NCI-H1092 treated with DMSO at 0.1 percent for 48 hours (cell line): ENCODE results near the gene ITGB3.

ENCODE experiments used
- DNase-seq: peaks from one replicate; lab custom pipeline; 2025; lab: John Stamatoyannopoulos, UW

The ITGB3 gene

DNA sequence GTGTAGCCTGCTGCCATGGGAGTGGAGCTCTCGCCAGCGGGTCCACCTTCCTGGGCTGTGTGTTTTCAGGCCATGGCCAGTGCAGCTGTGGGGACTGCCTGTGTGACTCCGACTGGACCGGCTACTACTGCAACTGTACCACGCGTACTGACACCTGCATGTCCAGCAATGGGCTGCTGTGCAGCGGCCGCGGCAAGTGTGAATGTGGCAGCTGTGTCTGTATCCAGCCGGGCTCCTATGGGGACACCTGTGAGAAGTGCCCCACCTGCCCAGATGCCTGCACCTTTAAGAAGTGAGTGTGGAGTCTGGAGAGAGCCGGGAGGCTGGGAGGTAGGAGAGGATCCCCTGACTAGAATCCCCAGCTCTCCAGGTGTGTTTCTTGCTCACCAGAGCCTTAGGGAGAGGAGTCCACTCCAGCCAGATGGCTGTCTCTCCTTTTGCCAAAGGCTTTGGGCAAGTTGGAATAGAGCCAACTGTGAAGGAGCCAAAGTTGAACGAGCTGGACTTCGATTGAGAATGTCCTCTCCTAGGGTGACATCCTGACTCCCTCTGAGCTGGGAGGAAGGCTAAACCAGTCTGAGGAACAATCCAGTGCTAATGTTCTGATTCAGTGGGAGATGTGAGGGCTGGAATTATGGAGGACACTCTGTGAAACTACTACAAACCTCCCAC, 45.7 kb downstream of the ITGB3 start:
- no peak for DNase-seq

DNA sequence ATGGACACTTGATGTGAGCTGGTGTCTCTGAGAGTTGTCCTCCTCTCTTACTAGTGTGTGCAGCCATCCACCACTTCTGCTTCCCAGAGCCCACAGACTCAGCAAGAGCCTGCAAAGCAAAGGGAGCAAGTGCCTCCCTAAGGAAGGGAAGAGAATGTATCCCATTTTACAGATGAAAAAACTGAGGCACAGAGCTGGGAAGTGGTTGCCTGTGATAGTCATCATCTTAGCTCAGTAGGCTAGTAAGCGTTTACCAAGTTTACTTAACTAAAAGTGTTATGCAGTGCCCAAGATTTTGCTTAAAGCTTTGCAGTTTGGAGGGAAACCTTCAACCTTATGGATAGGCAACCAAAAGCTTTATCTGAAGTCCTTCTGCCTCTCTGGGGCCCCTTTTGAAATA, 47.1 kb downstream of the ITGB3 start:
- no peak for DNase-seq

DNA sequence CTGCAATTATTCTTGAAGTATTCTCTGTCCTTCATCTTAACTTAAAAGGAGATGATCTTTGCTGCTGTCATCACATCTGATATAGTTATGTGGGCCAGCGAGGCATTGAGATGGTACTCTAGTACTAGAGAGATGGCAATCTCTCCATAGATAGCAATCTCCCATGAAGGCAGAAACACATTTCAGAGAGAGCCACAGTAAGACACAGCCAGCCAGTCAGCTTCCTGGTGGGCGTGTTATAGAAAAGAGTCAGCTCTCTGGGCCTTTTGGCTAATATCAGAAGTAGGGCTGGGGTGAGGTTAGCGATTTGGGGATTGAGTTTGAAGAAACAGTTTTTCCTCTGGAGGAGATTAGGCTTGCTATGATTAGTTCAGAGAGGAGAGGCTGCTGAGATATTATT, 47.5 kb downstream of the ITGB3 start:
- DNase-seq: no peak

DNA sequence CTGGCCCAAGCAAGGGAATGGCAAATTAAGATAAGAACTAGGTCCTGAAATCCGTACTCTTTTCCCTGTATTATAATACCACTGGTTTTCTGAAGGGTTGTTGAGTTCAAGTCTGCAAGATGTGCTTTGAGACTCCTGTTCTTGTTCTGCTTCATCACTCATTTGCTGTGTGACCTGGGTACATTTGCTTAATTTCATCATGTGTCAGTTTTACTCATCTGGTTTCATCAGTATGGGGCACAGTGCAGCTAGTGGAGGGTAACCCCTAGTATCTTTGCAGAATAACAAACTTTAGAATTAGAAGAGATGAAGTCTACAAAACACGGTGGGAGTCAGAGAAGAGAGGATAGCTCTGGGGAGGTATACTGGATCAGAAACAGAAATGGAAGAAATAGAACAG, 48.2 kb downstream of the ITGB3 start:
- DNase-seq: no peak

DNA sequence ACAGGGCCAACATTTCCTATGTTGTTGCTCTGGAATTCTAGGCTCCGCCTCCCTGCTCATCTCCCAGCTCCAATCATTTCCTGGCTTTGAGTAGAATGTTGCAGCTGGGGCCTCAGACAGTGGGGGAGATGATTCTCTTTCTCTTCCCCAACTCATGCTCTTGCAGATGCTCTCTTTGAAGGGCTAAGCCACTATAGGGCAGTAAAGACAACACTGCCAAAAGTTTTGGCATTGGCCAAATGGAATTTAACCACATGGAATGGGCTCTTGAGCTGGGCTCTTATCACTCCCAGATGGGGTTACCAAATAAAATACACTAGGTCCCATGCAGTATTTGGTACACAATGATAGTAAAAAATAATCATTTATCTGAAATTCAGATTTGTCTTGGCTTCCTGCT, 50.6 kb downstream of the ITGB3 start:
- no peak for DNase-seq

DNA sequence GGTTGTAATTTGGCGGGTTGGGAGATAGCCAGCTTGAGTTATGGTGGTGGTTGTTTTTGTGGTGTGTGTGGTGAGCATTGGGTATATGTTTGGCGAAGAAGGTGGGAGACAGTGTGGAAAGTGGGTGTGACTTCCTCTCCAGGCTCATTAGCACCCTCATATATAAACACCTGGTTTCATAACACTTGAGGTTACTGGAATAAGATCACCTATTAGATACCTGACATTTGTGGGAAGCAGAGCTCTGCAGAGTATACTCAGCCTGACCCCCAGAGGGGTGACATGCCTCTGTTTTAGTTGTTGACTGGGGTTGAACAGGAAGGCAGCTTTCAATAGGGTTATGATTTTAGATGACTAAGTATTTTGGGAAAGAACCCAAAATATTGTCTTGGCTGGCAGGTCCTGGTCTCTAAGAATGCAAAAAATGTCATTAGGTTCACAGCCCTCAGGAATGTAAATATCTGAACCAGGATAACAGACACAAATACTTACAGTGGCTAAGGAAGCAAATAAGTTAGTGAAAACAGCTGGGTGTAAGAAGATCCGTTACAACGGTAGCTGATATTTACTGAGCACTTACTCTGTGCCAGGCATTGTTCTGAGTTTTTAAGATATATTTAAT, 51.8 kb downstream of the ITGB3 start:
- DNase-seq: no peak

DNA sequence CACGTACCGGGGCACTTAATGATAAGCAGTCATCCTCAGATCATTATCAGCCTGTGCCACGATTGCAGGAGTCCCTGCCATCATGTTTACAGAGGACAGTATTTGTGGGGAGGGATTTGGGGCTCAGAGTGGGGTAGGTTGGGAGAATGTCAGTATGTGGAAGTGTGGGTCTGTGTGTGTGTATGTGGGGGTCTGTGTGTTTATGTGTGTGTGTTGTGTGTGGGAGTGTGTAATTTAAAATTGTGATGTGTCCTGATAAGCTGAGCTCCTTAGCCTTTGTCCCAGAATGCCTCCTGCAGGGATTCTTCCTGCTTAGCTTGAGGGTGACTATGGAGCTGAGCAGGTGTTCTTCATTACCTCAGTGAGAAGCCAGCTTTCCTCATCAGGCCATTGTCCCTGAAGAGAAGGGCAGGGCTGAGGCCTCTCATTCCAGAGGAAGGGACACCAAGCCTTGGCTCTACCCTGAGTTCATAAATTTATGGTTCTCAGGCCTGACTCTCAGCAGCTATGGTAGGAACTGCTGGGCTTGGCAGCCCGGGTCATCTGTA, 56.6 kb downstream of the ITGB3 start:
- no peak for DNase-seq

DNA sequence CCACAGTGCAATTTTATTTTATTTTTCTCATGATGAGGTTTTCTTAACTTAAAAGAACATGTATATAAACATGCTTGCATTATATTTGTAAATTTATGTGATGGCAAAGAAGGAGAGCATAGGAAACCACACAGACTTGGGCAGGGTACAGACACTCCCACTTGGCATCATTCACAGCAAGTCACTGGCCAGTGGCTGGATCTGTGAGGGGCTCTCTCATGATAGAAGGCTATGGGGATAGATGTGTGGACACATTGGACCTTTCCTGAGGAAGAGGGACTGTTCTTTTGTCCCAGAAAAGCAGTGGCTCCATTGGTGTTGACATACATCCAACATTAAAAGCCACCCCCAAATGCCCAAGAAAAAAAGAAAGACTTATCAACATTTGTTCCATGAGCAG, 57.8 kb downstream of the ITGB3 start:
- no peak for DNase-seq

DNA sequence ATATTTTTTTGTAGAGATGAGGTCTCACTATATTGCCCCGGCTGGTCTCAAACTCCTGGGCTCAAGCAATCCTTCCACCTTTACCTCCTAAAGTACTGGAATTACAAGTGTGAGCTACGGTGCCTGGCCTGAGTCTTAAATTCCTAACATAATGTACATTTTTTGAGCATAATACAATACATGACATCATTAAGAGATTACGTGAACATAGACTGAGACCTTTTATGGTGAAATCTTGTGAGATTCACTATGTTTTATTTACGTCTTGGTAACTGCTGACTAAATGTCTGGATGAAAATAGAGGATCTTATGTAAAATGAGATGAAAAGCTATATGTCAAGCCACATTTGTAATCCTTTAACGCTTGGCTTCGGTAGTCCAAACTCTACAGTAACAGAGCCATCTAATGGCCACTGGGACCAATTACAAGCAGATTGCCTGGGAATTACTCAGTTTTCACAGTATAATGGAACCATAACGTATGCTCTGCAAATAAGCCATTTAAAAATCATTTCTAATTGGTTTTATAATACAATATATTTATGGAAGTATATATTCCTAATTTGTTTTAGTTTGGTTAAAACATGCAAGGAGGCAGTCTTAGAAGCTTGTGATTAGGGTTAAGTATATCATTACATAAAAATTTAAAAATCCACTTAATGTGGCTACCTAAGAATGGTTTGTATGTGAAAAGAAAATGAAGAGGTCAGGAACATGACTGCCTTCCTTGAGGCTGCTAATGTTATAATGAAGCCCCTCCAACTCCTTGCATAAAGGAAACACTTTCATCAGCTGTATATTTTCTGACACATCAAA, 62.0 kb downstream of the ITGB3 start:
- DNase-seq: peak; percentile 54

DNA sequence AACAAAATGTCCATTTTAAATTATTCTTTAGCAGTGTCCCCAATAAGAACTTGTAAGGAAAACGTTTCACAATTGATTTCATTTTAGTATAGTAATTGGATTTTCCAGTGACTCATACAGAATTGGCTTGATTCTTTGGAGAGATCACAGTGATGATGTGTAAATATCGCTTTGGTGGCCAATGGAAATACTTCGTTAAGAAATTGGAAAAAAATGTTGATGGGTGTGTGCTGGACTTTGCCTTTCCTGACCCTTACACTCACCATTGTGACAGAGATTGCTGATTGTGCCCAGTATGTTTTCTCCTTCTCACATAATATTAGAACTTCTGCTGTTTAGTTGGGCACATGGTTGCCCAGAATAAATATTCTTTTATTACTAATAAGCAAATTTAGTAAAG, 62.7 kb downstream of the ITGB3 start:
- DNase-seq: no peak

DNA sequence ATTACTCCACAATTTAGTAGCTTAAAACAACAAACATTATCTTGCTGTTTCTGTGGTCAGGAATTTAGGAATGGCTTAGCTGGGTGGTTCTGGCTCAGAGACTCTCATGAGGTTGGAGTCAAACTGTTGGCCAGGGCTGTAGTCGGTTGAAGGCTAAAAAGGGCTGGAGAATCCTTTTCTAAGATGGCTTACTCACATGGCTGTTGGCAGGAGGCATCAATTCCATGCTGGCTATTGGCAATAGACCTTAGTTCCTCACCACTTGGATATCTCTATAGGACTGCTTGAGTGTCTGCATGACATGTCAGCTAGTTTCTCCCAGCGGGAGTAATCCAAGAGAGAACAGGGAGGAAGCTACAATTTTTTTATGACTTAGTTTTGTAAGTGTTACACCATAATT, 63.5 kb downstream of the ITGB3 start:
- DNase-seq: no peak

DNA sequence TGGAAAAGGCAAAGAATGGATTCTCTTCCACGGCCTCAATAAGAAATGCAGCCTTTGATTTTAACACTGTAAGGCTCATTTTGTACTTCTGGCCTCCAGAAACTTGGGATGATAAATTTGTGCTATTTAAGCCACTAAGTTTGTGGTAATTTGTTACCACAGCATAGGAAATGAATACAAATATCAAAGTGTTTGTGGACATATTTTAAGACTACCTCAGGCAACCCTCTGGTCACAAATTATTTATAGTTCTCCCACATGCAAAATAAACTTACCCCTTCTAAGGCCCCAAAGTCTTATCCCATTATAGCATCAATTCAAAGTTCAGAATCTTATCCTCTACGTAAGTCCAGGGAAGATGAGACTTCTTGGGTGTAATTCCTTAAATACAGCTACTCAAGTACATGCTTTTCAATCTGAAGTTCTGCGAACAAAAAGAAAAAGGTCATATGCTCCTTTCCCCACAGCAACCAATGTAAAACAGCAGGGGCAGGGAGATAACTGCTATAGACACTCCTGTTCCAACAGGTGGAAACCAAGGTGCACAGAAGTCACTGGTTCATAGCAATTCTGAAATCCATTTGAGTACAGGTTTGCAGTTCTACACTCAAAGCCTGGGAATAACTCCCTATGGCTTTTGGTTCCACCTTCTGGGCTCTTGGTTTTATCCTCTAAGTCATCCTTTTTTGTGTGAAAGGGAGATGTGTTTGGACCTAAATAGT, 64.7 kb downstream of the ITGB3 start:
- DNase-seq: no peak

DNA sequence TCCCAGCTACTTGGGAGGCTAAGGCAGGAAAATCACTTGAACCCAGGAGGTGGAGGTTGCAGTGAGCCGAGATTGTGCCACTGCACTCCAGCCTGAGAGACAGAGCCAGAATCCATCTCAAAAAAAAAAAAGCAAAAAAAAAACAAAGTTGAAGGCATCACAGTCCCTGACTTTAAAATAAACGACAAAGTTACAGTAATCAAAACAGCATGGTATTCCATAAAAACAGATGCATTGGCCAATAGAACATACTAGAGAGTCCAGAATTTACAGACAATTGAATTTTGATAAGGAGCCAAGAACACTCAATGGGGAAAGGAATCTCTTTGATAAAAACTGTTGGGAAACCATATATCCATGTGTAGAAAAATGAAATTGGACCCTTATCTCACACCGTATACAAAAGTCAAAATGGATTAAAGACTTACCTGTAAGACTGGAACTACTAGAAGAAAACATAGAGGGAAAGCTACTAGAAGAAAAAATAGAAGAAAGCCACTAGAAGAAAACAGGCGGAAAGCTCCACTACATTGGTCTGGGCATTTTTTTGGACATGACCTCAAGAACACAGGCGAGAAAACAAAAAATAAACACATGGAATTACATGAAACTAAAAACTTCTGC, 67.4 kb downstream of the ITGB3 start:
- no peak for DNase-seq

DNA sequence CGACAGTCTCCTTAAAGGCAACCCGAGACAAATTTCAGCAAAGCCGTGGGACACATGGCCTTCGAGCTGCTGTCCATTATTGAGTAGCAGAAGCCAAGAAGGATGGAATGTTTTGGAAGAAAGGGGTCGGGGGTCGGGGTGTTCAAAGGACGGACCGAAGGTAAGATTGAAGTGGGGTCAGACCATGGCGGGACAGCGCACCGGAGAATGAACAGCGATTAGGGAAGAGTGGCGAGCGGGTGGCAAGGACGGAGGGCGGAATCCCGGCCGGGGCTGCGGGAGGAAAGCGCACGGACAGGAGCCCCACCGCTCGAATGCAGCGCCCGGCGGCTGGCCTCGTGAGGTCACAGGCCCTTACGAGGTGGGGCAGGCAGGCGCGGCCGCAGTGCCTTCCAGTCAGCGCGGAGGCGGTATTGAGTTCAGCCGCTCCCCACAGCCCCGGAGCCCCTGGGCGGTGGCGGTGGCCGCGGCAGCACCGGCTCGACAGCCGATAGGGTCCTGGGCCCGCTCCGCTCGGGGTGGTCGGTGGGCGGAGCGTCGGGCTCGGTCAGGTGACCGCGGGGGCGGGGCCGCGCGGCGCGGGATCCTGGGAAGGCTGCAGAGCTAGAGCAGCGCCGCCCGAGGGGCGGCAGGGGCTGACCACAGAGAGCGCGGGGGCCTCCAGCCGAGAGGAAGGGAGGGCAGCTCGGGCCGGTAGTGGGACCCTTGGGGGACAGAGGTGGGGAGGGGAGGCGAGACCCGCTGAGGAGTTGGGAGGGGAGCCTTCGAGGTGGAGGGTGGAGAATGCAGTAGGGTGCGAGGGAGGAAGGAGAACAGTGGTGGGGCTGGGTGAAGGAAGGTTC, 70.0 kb downstream of the ITGB3 start, which contains the start of gene EFCAB13:
EFCAB13 (plus strand) TSS at position 574 of the 842 bp plus-strand sequence. CDS start 4,399 bp downstream, outside the sequence.
- peak; percentile 90 for DNase-seq

DNA sequence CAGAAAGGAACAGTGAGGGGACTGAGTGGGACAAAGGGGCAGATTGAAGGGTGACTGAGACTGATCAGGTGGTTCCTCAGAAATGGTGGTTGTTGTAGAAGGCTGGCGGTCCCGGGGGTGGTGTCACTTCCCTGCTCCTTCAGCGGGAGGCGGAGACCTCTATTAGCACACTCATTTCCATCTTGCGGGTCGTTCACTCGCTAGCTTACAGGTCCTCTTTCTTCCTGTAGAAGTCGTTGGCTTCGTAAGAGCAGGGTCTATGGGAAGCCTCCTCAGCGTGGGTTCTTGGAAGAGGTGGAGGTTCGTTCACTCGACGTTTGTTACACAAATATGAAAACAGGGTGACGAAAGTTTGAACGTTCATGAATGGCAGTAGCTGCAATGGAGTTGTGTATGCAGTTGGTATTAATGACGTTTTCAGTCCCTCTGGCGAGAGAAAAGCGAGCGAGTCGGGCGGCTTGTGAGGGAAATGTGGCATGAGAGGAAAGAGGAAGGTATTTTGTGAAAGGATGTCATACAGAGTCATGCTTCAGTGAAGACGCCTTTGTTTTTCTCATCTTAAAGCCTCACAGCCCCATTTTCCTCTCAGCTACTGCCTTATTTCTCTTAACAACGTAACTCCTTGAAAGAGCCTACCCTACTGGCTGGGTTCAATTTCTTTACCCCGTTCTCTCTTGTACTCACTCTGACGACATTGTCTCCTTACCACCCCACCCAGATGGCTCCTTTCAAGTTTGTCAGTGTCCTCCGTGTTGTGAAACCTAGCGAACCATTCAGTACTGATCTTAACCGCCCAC, 70.8 kb downstream of the ITGB3 start:
- peak; percentile 60 for DNase-seq

DNA sequence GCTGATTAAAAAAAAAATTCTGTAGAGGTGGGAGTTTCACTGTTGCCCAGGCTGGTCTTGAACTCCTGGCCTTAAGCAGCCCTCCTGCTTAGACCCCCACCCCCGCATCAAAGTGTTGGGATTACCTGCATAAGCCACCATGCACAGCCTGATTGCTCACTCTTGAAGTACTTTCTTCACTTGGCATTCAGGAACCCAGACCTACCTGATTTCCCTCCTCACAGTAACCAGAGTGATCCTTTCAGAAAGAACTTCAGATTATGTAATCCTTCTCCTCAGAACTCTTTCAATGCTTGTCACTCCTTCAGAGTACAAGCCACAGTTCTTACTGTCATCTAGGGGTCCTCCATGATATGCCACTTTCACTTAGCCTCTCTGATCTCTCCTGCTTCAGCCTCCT, 71.5 kb downstream of the ITGB3 start:
- no peak for DNase-seq

DNA sequence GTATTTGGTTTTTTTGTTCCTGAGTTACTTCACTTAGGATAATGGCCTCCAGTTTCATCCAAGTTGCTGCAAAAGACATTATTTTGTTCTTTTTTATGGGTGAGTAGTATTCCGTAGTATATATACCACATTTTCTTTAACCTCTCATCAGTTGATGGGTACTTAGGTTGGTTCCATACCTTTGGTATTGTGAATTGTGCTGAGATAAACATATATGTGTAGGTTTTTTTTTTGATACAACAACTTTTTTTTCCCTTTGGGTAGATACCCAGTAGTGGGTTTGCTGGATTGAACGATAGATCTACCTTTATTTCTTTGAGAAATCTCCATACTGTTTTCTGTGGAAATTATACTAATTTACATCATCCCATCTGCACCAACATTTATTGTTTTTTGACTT, 76.9 kb downstream of the ITGB3 start:
- DNase-seq: no peak

DNA sequence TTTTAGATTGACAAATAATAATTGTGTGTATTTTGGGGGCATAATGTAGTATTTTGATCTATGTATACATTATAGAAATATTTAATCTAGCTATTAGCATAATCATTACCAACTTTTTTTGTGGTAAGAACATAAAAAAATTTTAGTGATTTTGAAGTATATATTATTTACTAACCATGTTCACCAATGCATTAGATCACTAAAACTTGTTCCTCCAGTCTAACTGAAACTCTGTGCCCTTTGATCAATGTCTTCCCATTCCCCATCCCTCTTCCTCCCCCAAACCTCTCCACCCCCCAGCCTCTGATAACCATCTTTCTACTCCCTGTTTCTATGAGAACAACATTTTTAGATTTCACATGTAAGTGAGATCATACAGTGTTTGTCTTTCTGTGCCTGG, 78.7 kb downstream of the ITGB3 start:
- DNase-seq: no peak

DNA sequence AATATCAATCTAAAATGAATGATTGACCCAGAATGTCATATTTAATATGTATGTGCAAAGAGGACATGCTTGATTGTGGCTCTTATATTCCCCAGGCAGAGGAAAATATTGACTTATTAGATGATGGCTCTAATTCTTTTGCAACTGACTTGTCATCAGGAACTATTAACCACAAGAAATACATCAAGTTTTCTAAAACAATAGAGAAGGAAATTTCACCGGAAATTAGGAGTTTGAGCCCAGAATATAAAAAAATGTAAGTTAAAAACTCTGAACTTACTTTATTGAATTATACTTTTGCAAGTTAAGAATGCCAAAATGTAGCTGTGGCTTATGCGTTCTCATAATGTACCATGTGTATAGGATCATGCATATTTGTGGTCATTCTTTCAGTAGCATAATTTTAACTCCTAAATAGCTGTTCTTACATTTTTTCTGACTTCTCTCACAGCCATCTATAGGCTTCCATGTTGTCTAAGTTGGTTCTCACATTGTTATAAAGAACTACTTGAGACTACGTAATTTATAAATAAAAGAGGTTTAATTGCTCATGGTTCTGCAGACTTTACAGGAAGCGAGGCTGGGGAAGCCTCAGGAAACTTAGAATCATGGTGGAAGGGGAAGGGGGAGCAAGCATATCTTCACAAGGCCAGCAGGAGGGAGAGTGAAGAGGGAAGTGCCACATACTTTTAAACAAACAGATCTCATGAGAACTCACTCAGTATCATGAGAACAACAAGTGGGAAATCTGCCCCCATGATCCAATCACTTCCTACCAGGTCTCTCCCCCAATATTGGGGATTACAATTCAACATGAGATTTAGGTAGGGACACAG, 81.7 kb downstream of the ITGB3 start:
- no peak for DNase-seq
